ENCODE results near the gene HACD1.
"Not testable (repeated sequence)": the region's sequence is repeated elsewhere in the genome, so short reads cannot be mapped to it uniquely, and the experiment has no call there.

DNA sequence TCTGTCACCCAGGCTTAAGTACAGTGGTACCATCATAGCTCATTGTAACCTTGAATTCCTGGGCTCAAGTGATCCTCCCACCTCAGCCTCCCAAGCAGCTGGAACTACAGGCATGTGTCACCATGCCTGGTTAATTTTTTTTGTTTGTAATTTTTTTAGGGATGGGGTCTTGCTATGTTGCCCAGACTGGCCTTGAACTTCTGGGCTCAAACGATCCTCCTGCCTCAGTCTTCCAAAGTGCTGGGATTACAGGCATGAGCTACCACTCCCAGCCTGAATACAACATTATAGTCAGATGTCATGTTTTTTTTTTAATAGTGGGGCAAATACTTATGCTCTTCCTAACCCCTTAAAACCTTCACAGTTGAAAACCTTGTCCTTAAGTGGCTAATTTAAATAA is 27.9 kb downstream of the HACD1 start:
- TF ChIP-seq, protein P1, sequence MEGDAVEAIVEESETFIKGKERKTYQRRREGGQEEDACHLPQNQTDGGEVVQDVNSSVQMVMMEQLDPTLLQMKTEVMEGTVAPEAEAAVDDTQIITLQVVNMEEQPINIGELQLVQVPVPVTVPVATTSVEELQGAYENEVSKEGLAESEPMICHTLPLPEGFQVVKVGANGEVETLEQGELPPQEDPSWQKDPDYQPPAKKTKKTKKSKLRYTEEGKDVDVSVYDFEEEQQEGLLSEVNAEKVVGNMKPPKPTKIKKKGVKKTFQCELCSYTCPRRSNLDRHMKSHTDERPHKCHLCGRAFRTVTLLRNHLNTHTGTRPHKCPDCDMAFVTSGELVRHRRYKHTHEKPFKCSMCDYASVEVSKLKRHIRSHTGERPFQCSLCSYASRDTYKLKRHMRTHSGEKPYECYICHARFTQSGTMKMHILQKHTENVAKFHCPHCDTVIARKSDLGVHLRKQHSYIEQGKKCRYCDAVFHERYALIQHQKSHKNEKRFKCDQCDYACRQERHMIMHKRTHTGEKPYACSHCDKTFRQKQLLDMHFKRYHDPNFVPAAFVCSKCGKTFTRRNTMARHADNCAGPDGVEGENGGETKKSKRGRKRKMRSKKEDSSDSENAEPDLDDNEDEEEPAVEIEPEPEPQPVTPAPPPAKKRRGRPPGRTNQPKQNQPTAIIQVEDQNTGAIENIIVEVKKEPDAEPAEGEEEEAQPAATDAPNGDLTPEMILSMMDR (conservative IDR thresholded peaks at IDR 0.05; ENCODE audit: low read depth, low read length) = not testable (repeated sequence)
- TF ChIP-seq BHLHE40 (IDR thresholded peaks at IDR 0.05; ENCODE audit: low read depth, low read length) = not testable (repeated sequence)

Measured in IMR-90 (cell line).